GM12878 (cell line): ENCODE data around the gene ANO4. TPM values are rescaled to one million over a fixed set of nuclear protein-coding genes. Genes with fewer than 3 reads are reported as not detected.

Experiments
- ATAC-seq: fragments of 200-7000 bp; cut with Tn5 transposase; 3 replicates; pipeline ENCODE4 v1.9.1; 2020; ENCODE audit warnings: mild to moderate bottlenecking, moderate library complexity
- BruUV-seq: library from RNA; stranded (reverse); fragments of 400-500 nt; replicated peaks from 2 replicates; lab custom pipeline; 2021; lab: Mats Ljungman, UMichigan
- CTCF ChIA-PET: fragments of 300-600 bp; sonication (Branson Sonifier 250); formaldehyde crosslinking; extraction: SDS; loops from one replicate; lab custom pipeline; 2021; ENCODE audit warnings: inconsistent platforms; lab: Yijun Ruan, JAX
- POLR2A ChIA-PET: fragments of 350-600 bp; formaldehyde crosslinking; extraction: SDS; loops from one replicate; lab custom pipeline; 2021; ENCODE audit warnings: inconsistent platforms; lab: Charles Lee
- RAD21 ChIA-PET: fragments of 300-600 bp; sonication (Branson Sonifier 250); formaldehyde crosslinking; loops from one replicate; lab custom pipeline; 2023; ENCODE audit warnings: antibody characterized with exemption; ENCODE audit not compliant: unreplicated experiment; lab: Charles Lee
- SMC1A ChIA-PET: fragments of 300-600 bp; sonication (Branson Sonifier 250); formaldehyde crosslinking; loops from one replicate; lab custom pipeline; 2023; ENCODE audit not compliant: unreplicated experiment, uncharacterized antibody; lab: Charles Lee
- DNase-seq: peaks from one replicate; pipeline ENCODE4 v3.0.0-alpha.2; 2011; ENCODE audit warnings: low read depth, low spot score
- FAIRE-seq: peaks from 3 replicates; lab custom pipeline; 2011; peaks lifted over from hg19 to GRCh38; lab: Jason Lieb, UNC
- H2AFZ ChIP-seq: 2 replicates; pipeline ENCODE4 v1.6.0; 2011; ENCODE audit warnings: low read depth, low read length, control low read depth; ENCODE audit not compliant: control insufficient read depth
- H3K27ac ChIP-seq: 2 replicates; pipeline ENCODE4 v1.5.1; 2011; ENCODE audit warnings: control low read depth; ENCODE audit not compliant: control insufficient read depth, insufficient read depth
- H3K27me3 ChIP-seq, 2 experiments: replicated peaks in 1 of 2; 2 replicates each; pipeline versions ENCODE4 v1.6.0 to v1.6.1; 2011; ENCODE audit warnings: low read length in 1 of 2; ENCODE audit not compliant: control insufficient read depth in 2 of 2, insufficient read depth in 2 of 2
- H3K36me3 ChIP-seq, 2 experiments: 2 replicates each; pipeline ENCODE4 v1.5.1; 2011; ENCODE audit warnings: low read length in 1 of 2; ENCODE audit not compliant: control insufficient read depth in 2 of 2, insufficient read depth in 2 of 2
- H3K4me1 ChIP-seq: 2 replicates; pipeline ENCODE4 v1.6.1; 2011; ENCODE audit warnings: mild to moderate bottlenecking, low read length, moderate library complexity, mixed read lengths; ENCODE audit not compliant: control insufficient read depth, insufficient read depth
- H3K4me2 ChIP-seq: 2 replicates; pipeline ENCODE4 v1.6.0; 2011; ENCODE audit warnings: control low read depth; ENCODE audit not compliant: control insufficient read depth, insufficient read depth
- H3K4me3 ChIP-seq: fragments of 200-600 bp; sonication (generic); 2 replicates; pipeline ENCODE4 v1.5.1; 2016
- H3K79me2 ChIP-seq: 2 replicates; pipeline ENCODE4 v1.6.0; 2011; ENCODE audit warnings: low read length; ENCODE audit not compliant: control insufficient read depth, insufficient read depth
- H3K9ac ChIP-seq: 2 replicates; pipeline ENCODE4 v1.8.0; 2011; ENCODE audit warnings: low read length, control low read depth, mixed read lengths; ENCODE audit not compliant: control insufficient read depth, insufficient read depth
- H3K9me3 ChIP-seq: replicated peaks from 3 replicates; pipeline ENCODE4 v1.5.1; 2011; ENCODE audit warnings: mild to moderate bottlenecking, low read length; ENCODE audit not compliant: control insufficient read depth, insufficient read depth
- H4K20me1 ChIP-seq: 2 replicates; pipeline ENCODE4 v1.6.0; 2011; ENCODE audit not compliant: control insufficient read depth, insufficient read depth
- CBX5 ChIP-seq: sonication (generic); IDR thresholded peaks from 2 replicates; pipeline ENCODE4 v1.6.1; 2016; ENCODE audit warnings: low read depth, moderate library complexity, mild to moderate bottlenecking, inconsistent platforms
- RAD21 ChIP-seq: IDR thresholded peaks from 2 replicates; pipeline ENCODE4 v1.6.1; 2011; ENCODE audit warnings: mild to moderate bottlenecking, low read depth, low read length, moderate library complexity; ENCODE audit not compliant: insufficient read depth
- RUNX3 ChIP-seq: IDR thresholded peaks from 2 replicates; pipeline ENCODE4 v1.6.1; 2012; ENCODE audit warnings: low read length, inconsistent platforms
- SP1 ChIP-seq: IDR thresholded peaks from one replicate; pipeline ENCODE4 v1.6.1; 2011; ENCODE audit warnings: low read depth, low read length
- TARDBP ChIP-seq: IDR thresholded peaks from 2 replicates; pipeline ENCODE4 v1.6.1; 2016; ENCODE audit warnings: borderline replicate concordance
- ZBED1 ChIP-seq: IDR thresholded peaks from 2 replicates; pipeline ENCODE4 v1.6.1; 2016; ENCODE audit warnings: borderline replicate concordance
- WGBS: methylation state at CpG from one replicate; pipeline ENCODE4 v1.1.6; 2016; ENCODE audit warnings: low lambda C conversion rate; ENCODE audit not compliant: insufficient replicate concordance, insufficient coverage; ENCODE audit errors: missing lambda C conversion rate; 5-methylcytosine and 5-hydroxymethylcytosine counted together
- in situ Hi-C: fragments of 300-500 bp; cut with MboI; formaldehyde crosslinking; loops from 9 replicates; pipeline ENCODE4 v1.14.3; 2018; ENCODE audit warnings: mixed read lengths
- intact Hi-C: fragments of 100-400 bp; cut with micrococcal nuclease; formaldehyde crosslinking; loops from one replicate; pipeline ENCODE4 v1.14.2; 2022; ENCODE audit not compliant: unreplicated experiment
- polyA plus RNA-seq, 11 experiments: library from polyadenylated mRNA; depleted of rRNA in 4 of 11; unstranded in 6 of 11; stranded (reverse) in 5 of 11; fragments of >200 nt; fragmentation: Nextera tagmentation in 4 of 11; fragmentation: Illumina TruSeq in 1 of 11; extraction: Ambion mirVana in 4 of 11; extraction: Trizol in 1 of 11; gene quantifications; 1 replicate in 1 of 11; 2 replicates in 10 of 11; pipeline versions ENCODE4 v1.2.1 to v1.2.3, GENCODE V29; 2011 to 2016; ENCODE audit warnings: inconsistent platforms in 2 of 11, missing spikeins in 2 of 11, low read depth in 1 of 11
- total RNA-seq, 4 experiments: library from RNA; depleted of rRNA in 3 of 4; stranded (reverse); fragments of >200 nt in 3 of 4; fragmentation: Illumina TruSeq in 1 of 4; extraction: Trizol in 1 of 4; gene quantifications; 2 replicates each; pipeline versions ENCODE4 v1.2.1 to v1.2.3, GENCODE V29; 2013 to 2021
- TF ChIP-seq, protein P1 (sequence below): fragments of 450-650 bp; IDR thresholded peaks from 2 replicates; pipeline ENCODE4 v1.6.1; 2016; ENCODE audit warnings: mild to moderate bottlenecking, moderate library complexity, borderline replicate concordance
- TF ChIP-seq, protein P2 (sequence below): fragments of 450-650 bp; IDR thresholded peaks from 2 replicates; pipeline ENCODE4 v1.6.1; 2018; ENCODE audit warnings: borderline replicate concordance, mild to moderate bottlenecking; ENCODE audit not compliant: partially characterized antibody

The ANO4 gene
- total and polyA plus RNA-seq, 10 of the 15 experiments (the other 5 are each of a cell fraction or from before 2014, with no cell fraction given): not detected

DNA sequence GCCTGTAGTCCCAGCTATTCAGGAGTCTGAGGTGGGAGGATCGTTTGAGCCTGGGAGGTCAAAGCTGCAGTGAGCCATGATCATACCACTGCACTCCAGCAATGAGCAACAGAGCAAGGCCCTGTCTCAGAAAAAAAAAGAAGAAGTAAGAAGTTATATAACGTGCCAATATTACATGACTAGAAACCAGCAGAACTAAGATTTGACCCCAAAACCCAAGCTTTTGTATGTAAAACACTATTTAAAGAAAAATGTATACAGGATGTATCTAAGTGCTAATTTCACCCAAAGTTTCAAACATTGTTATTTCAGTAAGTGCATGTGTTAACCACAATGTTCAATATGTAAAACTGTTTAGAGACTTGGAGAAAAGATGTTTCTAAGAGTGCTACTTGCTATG lies 320.8 kb downstream of the ANO4 start:
- no TSS peak for BruUV-seq
- H3K4me1 ChIP-seq: no peaks in the 10 kb centered on the region
- no peak overlapping the region for H3K9ac ChIP-seq
- CTCF ChIA-PET: no interaction called here
- intact Hi-C loops: no loop called here
- no peak overlapping the region for H2AFZ ChIP-seq
- POLR2A ChIA-PET: no interaction called here
- H3K79me2 ChIP-seq: no peaks in the 10 kb centered on the region
- TF ChIP-seq ZBED1 (no peak), SP1 (no peak), TARDBP (no peak), RUNX3 (0 out of 2 replicates have a peak, but pooled peaks have one; percentile 10), CBX5 (no peak), RAD21 (no peak)
- TF ChIP-seq, protein P1, sequence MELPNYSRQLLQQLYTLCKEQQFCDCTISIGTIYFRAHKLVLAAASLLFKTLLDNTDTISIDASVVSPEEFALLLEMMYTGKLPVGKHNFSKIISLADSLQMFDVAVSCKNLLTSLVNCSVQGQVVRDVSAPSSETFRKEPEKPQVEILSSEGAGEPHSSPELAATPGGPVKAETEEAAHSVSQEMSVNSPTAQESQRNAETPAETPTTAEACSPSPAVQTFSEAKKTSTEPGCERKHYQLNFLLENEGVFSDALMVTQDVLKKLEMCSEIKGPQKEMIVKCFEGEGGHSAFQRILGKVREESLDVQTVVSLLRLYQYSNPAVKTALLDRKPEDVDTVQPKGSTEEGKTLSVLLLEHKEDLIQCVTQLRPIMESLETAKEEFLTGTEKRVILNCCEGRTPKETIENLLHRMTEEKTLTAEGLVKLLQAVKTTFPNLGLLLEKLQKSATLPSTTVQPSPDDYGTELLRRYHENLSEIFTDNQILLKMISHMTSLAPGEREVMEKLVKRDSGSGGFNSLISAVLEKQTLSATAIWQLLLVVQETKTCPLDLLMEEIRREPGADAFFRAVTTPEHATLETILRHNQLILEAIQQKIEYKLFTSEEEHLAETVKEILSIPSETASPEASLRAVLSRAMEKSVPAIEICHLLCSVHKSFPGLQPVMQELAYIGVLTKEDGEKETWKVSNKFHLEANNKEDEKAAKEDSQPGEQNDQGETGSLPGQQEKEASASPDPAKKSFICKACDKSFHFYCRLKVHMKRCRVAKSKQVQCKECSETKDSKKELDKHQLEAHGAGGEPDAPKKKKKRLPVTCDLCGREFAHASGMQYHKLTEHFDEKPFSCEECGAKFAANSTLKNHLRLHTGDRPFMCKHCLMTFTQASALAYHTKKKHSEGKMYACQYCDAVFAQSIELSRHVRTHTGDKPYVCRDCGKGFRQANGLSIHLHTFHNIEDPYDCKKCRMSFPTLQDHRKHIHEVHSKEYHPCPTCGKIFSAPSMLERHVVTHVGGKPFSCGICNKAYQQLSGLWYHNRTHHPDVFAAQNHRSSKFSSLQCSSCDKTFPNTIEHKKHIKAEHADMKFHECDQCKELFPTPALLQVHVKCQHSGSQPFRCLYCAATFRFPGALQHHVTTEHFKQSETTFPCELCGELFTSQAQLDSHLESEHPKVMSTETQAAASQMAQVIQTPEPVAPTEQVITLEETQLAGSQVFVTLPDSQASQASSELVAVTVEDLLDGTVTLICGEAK: no peak
- TF ChIP-seq, protein P2, sequence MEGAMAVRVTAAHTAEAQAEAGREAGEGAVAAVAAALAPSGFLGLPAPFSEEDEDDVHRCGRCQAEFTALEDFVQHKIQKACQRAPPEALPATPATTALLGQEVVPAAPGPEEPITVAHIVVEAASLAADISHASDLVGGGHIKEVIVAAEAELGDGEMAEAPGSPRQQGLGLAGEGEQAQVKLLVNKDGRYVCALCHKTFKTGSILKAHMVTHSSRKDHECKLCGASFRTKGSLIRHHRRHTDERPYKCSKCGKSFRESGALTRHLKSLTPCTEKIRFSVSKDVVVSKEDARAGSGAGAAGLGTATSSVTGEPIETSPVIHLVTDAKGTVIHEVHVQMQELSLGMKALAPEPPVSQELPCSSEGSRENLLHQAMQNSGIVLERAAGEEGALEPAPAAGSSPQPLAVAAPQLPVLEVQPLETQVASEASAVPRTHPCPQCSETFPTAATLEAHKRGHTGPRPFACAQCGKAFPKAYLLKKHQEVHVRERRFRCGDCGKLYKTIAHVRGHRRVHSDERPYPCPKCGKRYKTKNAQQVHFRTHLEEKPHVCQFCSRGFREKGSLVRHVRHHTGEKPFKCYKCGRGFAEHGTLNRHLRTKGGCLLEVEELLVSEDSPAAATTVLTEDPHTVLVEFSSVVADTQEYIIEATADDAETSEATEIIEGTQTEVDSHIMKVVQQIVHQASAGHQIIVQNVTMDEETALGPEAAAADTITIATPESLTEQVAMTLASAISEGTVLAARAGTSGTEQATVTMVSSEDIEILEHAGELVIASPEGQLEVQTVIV: no peak
- H3K36me3 ChIP-seq: no peaks in the 10 kb centered on the region
- no peak overlapping the region for H3K4me3 ChIP-seq
- DNase-seq (no peak), FAIRE-seq (no peak), ATAC-seq (no peak; the same call in 2 of the 3 replicates)
- H3K27me3 ChIP-seq: no peaks in the 10 kb centered on the region
- no peak overlapping the region for H3K27ac ChIP-seq
- no peaks in the 10 kb centered on the region for H3K9me3 ChIP-seq
- in situ Hi-C loops: no loop called here
- WGBS: 0% methylated on average over 2 of the region's 2 CpGs
- SMC1A ChIA-PET: no interaction called here
- no peak overlapping the region for H3K4me2 ChIP-seq
- H4K20me1 ChIP-seq: no peaks in the 10 kb centered on the region
- RAD21 ChIA-PET: no interaction called here
